GM18526 (cell line): Measurements from ENCODE around the gene CLEC16A.

Experiments
- POLR2A ChIP-seq: IDR thresholded peaks from 3 replicates; pipeline ENCODE4 v1.6.1; 2011; ENCODE audit not compliant: insufficient read length; ENCODE audit errors: extremely low read depth

CLEC16A gene

GRCh38 chr16:11159282-11159681 is 214.9 kb downstream of the CLEC16A start:
- TF ChIP-seq POLR2A, result no peak

GRCh38 chr16:11160676-11161115 is 216.3 kb downstream of the CLEC16A start:
- no peak for TF ChIP-seq POLR2A

- no peak for TF ChIP-seq POLR2A
Measured at GRCh38 chr16:11161439-11161838, 217.1 kb downstream of the CLEC16A start.

- TF ChIP-seq POLR2A, result no peak
Measured at GRCh38 chr16:11161974-11162373, 217.6 kb downstream of the CLEC16A start.

- TF ChIP-seq POLR2A, result no peak
Measured at GRCh38 chr16:11162586-11163268, 218.4 kb downstream of the CLEC16A start.

GRCh38 chr16:11163761-11164261 is 219.4 kb downstream of the CLEC16A start:
- no peak for TF ChIP-seq POLR2A

GRCh38 chr16:11164482-11165270 is 220.3 kb downstream of the CLEC16A start:
- no peak for TF ChIP-seq POLR2A

GRCh38 chr16:11165349-11165748 is 221.0 kb downstream of the CLEC16A start:
- TF ChIP-seq POLR2A, result no peak

- TF ChIP-seq POLR2A, result no peak
Measured at GRCh38 chr16:11165894-11166665, 221.7 kb downstream of the CLEC16A start.

GRCh38 chr16:11167581-11167980 is 223.2 kb downstream of the CLEC16A start:
- TF ChIP-seq POLR2A, result no peak

GRCh38 chr16:11168386-11169051 is 224.2 kb downstream of the CLEC16A start:
- no peak for TF ChIP-seq POLR2A

- TF ChIP-seq POLR2A, result no peak
Measured at GRCh38 chr16:11169641-11170040, 225.3 kb downstream of the CLEC16A start.

- TF ChIP-seq POLR2A, result no peak
Measured at GRCh38 chr16:11170201-11170600, 225.8 kb downstream of the CLEC16A start.

- no peak for TF ChIP-seq POLR2A
Measured at GRCh38 chr16:11170696-11171447, 226.5 kb downstream of the CLEC16A start.

- TF ChIP-seq POLR2A, result no peak
Measured at GRCh38 chr16:11171448-11171709, 227.0 kb downstream of the CLEC16A start.
